Endothelial cell of umbilical vein (primary cell): Measurements from ENCODE around the gene SUV39H1. TPM values are rescaled to one million over a fixed set of nuclear protein-coding genes. Genes with fewer than 3 reads are reported as not detected.
"Not testable (repeated sequence)": the region's sequence is repeated elsewhere in the genome, so short reads cannot be mapped to it uniquely, and the experiment has no call there.

Source experiments
- BruUV-seq: library from RNA; stranded (reverse); fragments of 400-500 nt; replicated peaks from 2 replicates; lab custom pipeline; 2021; lab: Mats Ljungman, UMichigan
- CTCF ChIA-PET: fragments of 300-600, 350-600 bp; sonication (Branson Sonifier 250); formaldehyde crosslinking; loops from one replicate; lab custom pipeline; 2021; ENCODE audit warnings: antibody characterized with exemption, inconsistent platforms; lab: Charles Lee
- POLR2A ChIA-PET: fragments of 300-600, 350-600 bp; sonication (Branson Sonifier 250); formaldehyde crosslinking; loops from one replicate; lab custom pipeline; 2021; ENCODE audit warnings: antibody characterized with exemption, inconsistent platforms; lab: Charles Lee
- DNase-seq: peaks from one replicate; pipeline ENCODE4 v3.0.0-alpha.2; 2011; ENCODE audit warnings: low read depth, low spot score
- FAIRE-seq: peaks from 2 replicates; lab custom pipeline; 2011; peaks lifted over from hg19 to GRCh38; lab: Jason Lieb, UNC
- H2AFZ ChIP-seq: 2 replicates; pipeline ENCODE4 v1.6.0; 2012; ENCODE audit warnings: low read depth, low read length, control low read depth, inconsistent platforms
- H3K27ac ChIP-seq: 2 replicates; pipeline ENCODE4 v1.5.1; 2011; ENCODE audit warnings: low read depth, mild to moderate bottlenecking, control low read depth, low read length, moderate library complexity; ENCODE audit not compliant: insufficient read depth
- H3K27me3 ChIP-seq, 2 experiments: 2 replicates each; pipeline versions ENCODE4 v1.6.0 to v1.6.1; 2011; ENCODE audit warnings: low read length in 2 of 2, mixed read lengths in 1 of 2; ENCODE audit not compliant: control insufficient read depth in 2 of 2, insufficient read depth in 2 of 2
- H3K36me3 ChIP-seq, 2 experiments: 2 replicates in 1 of 2; 3 replicates in 1 of 2; pipeline ENCODE4 v1.5.1; 2011; ENCODE audit warnings: low read length in 2 of 2, mild to moderate bottlenecking in 1 of 2, moderate library complexity in 1 of 2; ENCODE audit not compliant: control insufficient read depth in 2 of 2, insufficient read depth in 2 of 2; ENCODE audit errors: extremely low read depth in 1 of 2
- H3K4me1 ChIP-seq: 3 replicates; pipeline ENCODE4 v1.5.1; 2011; ENCODE audit warnings: mild to moderate bottlenecking, low read length; ENCODE audit not compliant: control insufficient read depth, insufficient read depth; ENCODE audit errors: extremely low read depth
- H3K4me2 ChIP-seq: 2 replicates; pipeline ENCODE4 v1.6.1; 2011; ENCODE audit warnings: low read length, control low read depth, mixed read lengths; ENCODE audit not compliant: insufficient read depth
- H3K4me3 ChIP-seq, 3 experiments: fragments of 200-600 bp in 1 of 3; sonication (generic), shearing (Covaris generic) in 1 of 3; replicated peaks in 1 of 3; 2 replicates each; pipeline ENCODE4 v1.5.1; 2011 to 2016; ENCODE audit warnings: control low read depth in 3 of 3, low read length in 3 of 3, mild to moderate bottlenecking in 2 of 3, inconsistent platforms in 1 of 3, low read depth in 1 of 3, moderate library complexity in 1 of 3; ENCODE audit not compliant: insufficient read depth in 1 of 3
- H3K79me2 ChIP-seq: 2 replicates; pipeline ENCODE4 v1.6.0; 2012; ENCODE audit warnings: low read length, inconsistent platforms; ENCODE audit not compliant: control insufficient read depth, insufficient read depth
- H3K9ac ChIP-seq: replicated peaks from 2 replicates; pipeline ENCODE3; 2011; ENCODE audit warnings: low read length, control low read depth; ENCODE audit not compliant: insufficient read depth; ENCODE audit errors: extremely low read depth
- H3K9me1 ChIP-seq: replicated peaks from 3 replicates; pipeline ENCODE4 v1.6.0; 2011; ENCODE audit warnings: mild to moderate bottlenecking, low read length; ENCODE audit not compliant: control insufficient read depth, insufficient read depth; ENCODE audit errors: extremely low read depth
- H3K9me3 ChIP-seq: replicated peaks from 2 replicates; pipeline ENCODE4 v1.5.1; 2012; ENCODE audit warnings: low read length, inconsistent platforms; ENCODE audit not compliant: control insufficient read depth, insufficient read depth
- H4K20me1 ChIP-seq: replicated peaks from 2 replicates; pipeline ENCODE3; 2011; ENCODE audit warnings: mild to moderate bottlenecking, low read length; ENCODE audit not compliant: control insufficient read depth, insufficient read depth; ENCODE audit errors: extremely low read depth
- EZH2 ChIP-seq: IDR thresholded peaks from 2 replicates; pipeline ENCODE4 v1.6.1; 2012; ENCODE audit warnings: borderline replicate concordance, low read depth, mild to moderate bottlenecking, moderate library complexity, low read length, inconsistent platforms; ENCODE audit not compliant: severe bottlenecking
- FOS ChIP-seq: IDR thresholded peaks from 2 replicates; pipeline ENCODE4 v1.6.1; 2011; ENCODE audit warnings: mild to moderate bottlenecking, low read length, moderate library complexity, borderline replicate concordance; ENCODE audit not compliant: insufficient read depth
- GATA2 ChIP-seq: IDR thresholded peaks from 2 replicates; pipeline ENCODE4 v1.7.0; 2011; ENCODE audit warnings: low read depth, mild to moderate bottlenecking, moderate library complexity, mixed read lengths, low read length; ENCODE audit not compliant: insufficient read length, insufficient read depth
- JUN ChIP-seq: IDR thresholded peaks from 2 replicates; pipeline ENCODE4 v1.6.1; 2011; ENCODE audit warnings: borderline replicate concordance, low read depth; ENCODE audit not compliant: insufficient read length, insufficient read depth
- MYC ChIP-seq: IDR thresholded peaks from one replicate; pipeline ENCODE4 v1.6.1; 2011; ENCODE audit warnings: mild to moderate bottlenecking, low read depth, low read length
- POLR2A ChIP-seq: IDR thresholded peaks from 2 replicates; pipeline ENCODE4 v1.6.1; 2012; ENCODE audit warnings: low read depth, mild to moderate bottlenecking, control low read depth, low read length
- POLR2AphosphoS5 ChIP-seq: IDR thresholded peaks from 2 replicates; pipeline ENCODE4 v1.6.1; 2012; ENCODE audit warnings: low read depth, mild to moderate bottlenecking, control low read depth, low read length, moderate library complexity; ENCODE audit not compliant: insufficient read depth
- dilution Hi-C: fragments of 300-500 bp; cut with MboI; formaldehyde crosslinking; loops from one replicate; pipeline ENCODE4 v1.15.0; 2019; ENCODE audit warnings: low sequenced_read_pairs; ENCODE audit not compliant: extremely low pct_ligation_motif_present
- intact Hi-C: fragments of 100-400 bp; cut with micrococcal nuclease; formaldehyde crosslinking; loops from one replicate; pipeline ENCODE4 v1.10.0; 2022
- polyA plus RNA-seq, 4 experiments: library from polyadenylated mRNA; depleted of rRNA in 3 of 4; stranded (reverse) in 3 of 4; unstranded in 1 of 4; fragments of >200 nt; gene quantifications; 2 replicates each; pipeline versions ENCODE4 v1.2.1 to v1.2.3, GENCODE V29; 2011 to 2012; ENCODE audit warnings: missing spikeins in 1 of 4
- total RNA-seq: library from RNA; stranded (reverse); gene quantifications from 2 replicates; pipeline ENCODE4 v1.2.3, GENCODE V29; 2021
- TF ChIP-seq, protein P1 (sequence below): IDR thresholded peaks from 2 replicates; pipeline ENCODE4 v1.6.1; 2011; ENCODE audit not compliant: insufficient read depth, insufficient read length
- TF ChIP-seq, protein P2 (sequence below), 2 donors: IDR thresholded peaks; 1 replicate in 1 of 2; 2 replicates in 1 of 2; pipeline ENCODE4 v1.5.1; 2011; ENCODE audit warnings: low read length in 2 of 2, mild to moderate bottlenecking in 2 of 2, moderate library complexity in 2 of 2, control low read depth in 1 of 2, inconsistent platforms in 1 of 2, low read depth in 1 of 2; ENCODE audit not compliant: insufficient read depth in 1 of 2; ENCODE audit errors: extremely low read depth in 1 of 2

The SUV39H1 gene
- total and polyA plus RNA-seq, 2 donors (not counting 3 experiments of a cell fraction or from before 2014, with no cell fraction given) = 18.2 to 19.0 TPM

DNA sequence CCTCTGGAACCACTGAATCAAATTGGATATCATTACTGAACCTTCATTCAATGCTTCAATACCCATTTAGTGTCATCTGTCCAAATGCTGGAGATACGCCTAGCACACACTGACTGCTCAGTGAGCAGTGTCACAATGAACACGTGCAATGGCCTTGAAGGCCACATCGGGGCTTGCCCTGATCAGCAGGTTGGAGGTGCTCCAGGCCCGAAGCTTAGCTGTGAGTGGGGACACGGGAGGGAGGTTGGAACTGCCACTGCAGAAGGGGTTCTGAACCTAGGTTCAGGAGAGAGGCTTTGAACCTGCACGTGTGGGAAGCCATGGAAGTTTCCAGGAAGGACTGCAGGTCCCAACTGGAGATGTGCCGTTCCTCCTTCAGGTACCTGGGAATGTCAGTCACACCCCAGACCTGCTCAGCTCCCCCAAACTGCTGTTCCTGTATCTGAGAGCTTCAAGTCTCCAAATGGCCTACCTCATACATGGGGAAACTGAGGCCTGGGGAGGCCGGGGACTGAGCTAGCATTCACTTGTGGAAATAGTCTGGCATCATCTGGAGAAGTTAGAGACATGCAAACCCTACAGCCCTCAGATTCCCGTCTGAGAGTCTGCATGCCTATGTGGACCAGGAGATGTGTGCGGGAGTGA, 14.9 kb upstream of the SUV39H1 start:
- no TSS peak for BruUV-seq
- TF ChIP-seq FOS (no peak), EZH2 (no peak), GATA2 (no peak), MYC (no peak), POLR2A (no peak), JUN (no peak), POLR2AphosphoS5 (no peak)
- TF ChIP-seq, protein P1, sequence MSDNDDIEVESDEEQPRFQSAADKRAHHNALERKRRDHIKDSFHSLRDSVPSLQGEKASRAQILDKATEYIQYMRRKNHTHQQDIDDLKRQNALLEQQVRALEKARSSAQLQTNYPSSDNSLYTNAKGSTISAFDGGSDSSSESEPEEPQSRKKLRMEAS = no peak
- TF ChIP-seq, protein P2, sequence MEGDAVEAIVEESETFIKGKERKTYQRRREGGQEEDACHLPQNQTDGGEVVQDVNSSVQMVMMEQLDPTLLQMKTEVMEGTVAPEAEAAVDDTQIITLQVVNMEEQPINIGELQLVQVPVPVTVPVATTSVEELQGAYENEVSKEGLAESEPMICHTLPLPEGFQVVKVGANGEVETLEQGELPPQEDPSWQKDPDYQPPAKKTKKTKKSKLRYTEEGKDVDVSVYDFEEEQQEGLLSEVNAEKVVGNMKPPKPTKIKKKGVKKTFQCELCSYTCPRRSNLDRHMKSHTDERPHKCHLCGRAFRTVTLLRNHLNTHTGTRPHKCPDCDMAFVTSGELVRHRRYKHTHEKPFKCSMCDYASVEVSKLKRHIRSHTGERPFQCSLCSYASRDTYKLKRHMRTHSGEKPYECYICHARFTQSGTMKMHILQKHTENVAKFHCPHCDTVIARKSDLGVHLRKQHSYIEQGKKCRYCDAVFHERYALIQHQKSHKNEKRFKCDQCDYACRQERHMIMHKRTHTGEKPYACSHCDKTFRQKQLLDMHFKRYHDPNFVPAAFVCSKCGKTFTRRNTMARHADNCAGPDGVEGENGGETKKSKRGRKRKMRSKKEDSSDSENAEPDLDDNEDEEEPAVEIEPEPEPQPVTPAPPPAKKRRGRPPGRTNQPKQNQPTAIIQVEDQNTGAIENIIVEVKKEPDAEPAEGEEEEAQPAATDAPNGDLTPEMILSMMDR (IDR thresholded peaks at IDR 0.05; ENCODE audit: extremely low read depth in 1 of 2, insufficient read depth in 1 of 2, low read depth in 1 of 2, low read length in 2 of 2) = no peak
- DNase-seq = no peak
- H3K4me3 ChIP-seq = no peak overlapping the region
- intact Hi-C loops = no loop called here
- H3K4me2 ChIP-seq = no peak overlapping the region
- H3K27me3 ChIP-seq = peaks cover 0 to 2% of the 10 kb centered on the region in 2 experiments
- no peak overlapping the region for H3K27ac ChIP-seq
- H3K36me3 ChIP-seq = no peaks in the 10 kb centered on the region
- H3K9me1 ChIP-seq = no peaks in the 10 kb centered on the region
- H3K79me2 ChIP-seq = no peaks in the 10 kb centered on the region
- no peak for FAIRE-seq
- no peak overlapping the region for H3K9ac ChIP-seq
- no peaks in the 10 kb centered on the region for H3K4me1 ChIP-seq
- ChIA-PET POLR2A (no interaction called here), CTCF (no interaction called here)
- H4K20me1 ChIP-seq = no peaks in the 10 kb centered on the region
- H2AFZ ChIP-seq = no peak overlapping the region
- dilution Hi-C loops = no loop called here
- no peaks in the 10 kb centered on the region for H3K9me3 ChIP-seq

GRCh38 chrX:48682795-48683194, 13.7 kb upstream of the SUV39H1 start:
- H3K27me3 ChIP-seq, H3K9me3 ChIP-seq, H3K4me3 ChIP-seq, H4K20me1 ChIP-seq, H3K27ac ChIP-seq, dilution Hi-C loops, BruUV-seq, intact Hi-C loops, H3K79me2 ChIP-seq, H3K9ac ChIP-seq, POLR2A ChIA-PET, DNase-seq, H3K9me1 ChIP-seq, H3K36me3 ChIP-seq, CTCF ChIA-PET, H3K4me1 ChIP-seq, H3K4me2 ChIP-seq, H2AFZ ChIP-seq: not testable (repeated sequence)
- FAIRE-seq = peak; percentile 15
